Measurements from ENCODE around the gene C10orf67. TPM values are rescaled to one million over a fixed set of nuclear protein-coding genes. Genes with fewer than 3 reads are reported as not detected.

The C10orf67 gene
- total RNA-seq, 1 experiment from 2014 or later = 0.21 TPM

DNA sequence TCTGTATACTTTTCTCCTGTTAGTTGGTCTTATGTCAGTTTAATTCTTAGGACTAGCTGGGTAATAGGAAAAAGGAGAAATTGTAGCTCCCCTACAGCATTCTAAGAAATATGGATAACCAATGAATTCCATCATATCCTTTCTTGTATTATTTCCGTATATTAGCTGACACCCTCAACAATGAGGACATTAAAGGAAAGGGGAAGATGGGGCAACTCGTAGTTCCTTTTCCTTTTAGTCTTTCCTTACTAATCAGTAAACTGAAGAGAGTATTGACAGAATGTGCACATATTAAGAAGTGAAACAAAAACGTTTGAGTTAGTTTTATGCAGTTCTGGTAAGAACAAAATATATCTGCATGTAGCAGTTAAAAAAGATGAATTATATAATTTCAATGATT is 35.1 kb upstream of the C10orf67 start:
- H3K4me3 Mint-ChIP-seq (ENCODE audit: unreplicated experiment) = no peak overlapping the region
- H3K27me3 Mint-ChIP-seq (ENCODE audit: insufficient read depth, unreplicated experiment) = no peaks in the 10 kb centered on the region
- peaks cover 16% of the 10 kb centered on the region for H3K4me1 Mint-ChIP-seq (ENCODE audit: insufficient read depth, unreplicated experiment)
- no peak for DNase-seq (ENCODE audit: unreplicated experiment)
- POLR2A ChIA-PET = interaction anchor here (0.6 to 1.9 kb wide), 3 partner anchors 14 to 1049 kb away, joined by 3 to 7 read pairs (median 4); no protein-coding TSS in a partner anchor
- TF ChIP-seq, protein P1, sequence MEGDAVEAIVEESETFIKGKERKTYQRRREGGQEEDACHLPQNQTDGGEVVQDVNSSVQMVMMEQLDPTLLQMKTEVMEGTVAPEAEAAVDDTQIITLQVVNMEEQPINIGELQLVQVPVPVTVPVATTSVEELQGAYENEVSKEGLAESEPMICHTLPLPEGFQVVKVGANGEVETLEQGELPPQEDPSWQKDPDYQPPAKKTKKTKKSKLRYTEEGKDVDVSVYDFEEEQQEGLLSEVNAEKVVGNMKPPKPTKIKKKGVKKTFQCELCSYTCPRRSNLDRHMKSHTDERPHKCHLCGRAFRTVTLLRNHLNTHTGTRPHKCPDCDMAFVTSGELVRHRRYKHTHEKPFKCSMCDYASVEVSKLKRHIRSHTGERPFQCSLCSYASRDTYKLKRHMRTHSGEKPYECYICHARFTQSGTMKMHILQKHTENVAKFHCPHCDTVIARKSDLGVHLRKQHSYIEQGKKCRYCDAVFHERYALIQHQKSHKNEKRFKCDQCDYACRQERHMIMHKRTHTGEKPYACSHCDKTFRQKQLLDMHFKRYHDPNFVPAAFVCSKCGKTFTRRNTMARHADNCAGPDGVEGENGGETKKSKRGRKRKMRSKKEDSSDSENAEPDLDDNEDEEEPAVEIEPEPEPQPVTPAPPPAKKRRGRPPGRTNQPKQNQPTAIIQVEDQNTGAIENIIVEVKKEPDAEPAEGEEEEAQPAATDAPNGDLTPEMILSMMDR (IDR thresholded peaks at IDR 0.05; ENCODE audit: unreplicated experiment) = no peak
- H3K27ac Mint-ChIP-seq (ENCODE audit: low read depth, unreplicated experiment) = no peak overlapping the region
- no peaks in the 10 kb centered on the region for H3K9me3 Mint-ChIP-seq (ENCODE audit: unreplicated experiment)
- CTCF ChIA-PET = interaction anchor here (0.6 to 2.3 kb wide), 2 partner anchors 65 to 614 kb away, joined by 3 to 11 read pairs; no protein-coding TSS in a partner anchor
- no peaks in the 10 kb centered on the region for H3K36me3 Mint-ChIP-seq (ENCODE audit: insufficient read depth, unreplicated experiment)
- no TSS peak for BruUV-seq (replicated peaks)
- intact Hi-C loops (cut with micrococcal nuclease) = no loop called here

DNA sequence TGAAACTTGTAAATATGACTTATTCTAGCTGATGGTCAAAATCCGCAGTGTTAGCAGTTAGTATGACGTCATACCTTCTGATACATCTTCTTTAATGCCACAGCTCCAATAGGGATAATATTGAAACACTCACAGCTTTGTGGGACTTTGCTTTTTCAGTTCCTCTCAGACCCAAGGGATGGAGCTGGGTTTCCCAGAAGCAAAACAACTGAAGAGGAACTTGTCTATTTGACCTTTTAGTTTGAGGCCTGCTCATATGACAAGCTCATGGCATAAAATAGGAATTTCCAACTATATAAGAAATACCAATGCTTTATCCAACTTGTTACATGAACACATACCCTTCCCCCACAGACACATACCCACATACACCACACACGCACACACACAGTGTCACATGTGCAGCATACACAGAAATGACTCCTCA is 31.6 kb upstream of the C10orf67 start:
- POLR2A ChIA-PET = interaction anchor here (0.7 to 2.8 kb wide), 8 partner anchors 9 to 64 kb away, joined by 3 to 14 read pairs (median 4); partner anchors contain the start of gene OTUD1
- DNase-seq (ENCODE audit: unreplicated experiment) = no peak
- CTCF ChIA-PET = interaction anchor here (0.9 to 1.7 kb wide), 3 partner anchors 14 to 61 kb away, joined by 3 to 4 read pairs (median 3); no protein-coding TSS in a partner anchor
- Mint-ChIP-seq H3K36me3 (ENCODE audit: insufficient read depth, unreplicated experiment) (no peaks in the 10 kb centered on the region), H3K4me3 (ENCODE audit: unreplicated experiment) (no peak overlapping the region), H3K27ac (ENCODE audit: low read depth, unreplicated experiment) (no peak overlapping the region), H3K27me3 (ENCODE audit: insufficient read depth, unreplicated experiment) (no peaks in the 10 kb centered on the region), H3K9me3 (ENCODE audit: unreplicated experiment) (peaks cover 11% of the 10 kb centered on the region), H3K4me1 (ENCODE audit: insufficient read depth, unreplicated experiment) (peaks cover 22% of the 10 kb centered on the region)
- intact Hi-C loops (cut with micrococcal nuclease) = no loop called here
- TF ChIP-seq, protein P1 (IDR thresholded peaks at IDR 0.05; ENCODE audit: unreplicated experiment) = no peak
- BruUV-seq (replicated peaks) = no TSS peak

DNA sequence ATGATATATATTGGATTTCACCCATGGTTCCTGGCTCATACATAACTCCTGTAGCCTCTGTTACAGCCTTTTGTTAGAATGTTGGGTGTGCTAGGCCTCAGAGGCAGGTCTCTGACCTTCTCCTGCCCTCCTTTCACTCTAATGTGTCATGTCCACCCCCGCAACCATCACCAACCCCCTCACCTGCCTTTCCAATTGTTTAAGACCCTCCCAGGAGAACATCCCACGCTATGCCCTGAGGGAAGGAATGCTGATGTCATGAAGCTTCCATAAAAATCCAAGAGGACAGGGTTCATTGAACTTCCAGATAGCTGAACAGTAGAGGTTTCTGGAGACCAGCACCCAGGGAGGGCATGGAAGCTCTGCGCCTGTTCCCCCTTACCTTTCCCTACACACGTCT is 30.8 kb upstream of the C10orf67 start:
- no TSS peak for BruUV-seq (replicated peaks)
- CTCF ChIA-PET = interaction anchor here (0.6 to 1.7 kb wide), 6 partner anchors 9 to 60 kb away, joined by 3 to 4 read pairs (median 3); no protein-coding TSS in a partner anchor
- Mint-ChIP-seq H3K36me3 (ENCODE audit: insufficient read depth, unreplicated experiment) (no peaks in the 10 kb centered on the region), H3K9me3 (ENCODE audit: unreplicated experiment) (peaks cover 11% of the 10 kb centered on the region), H3K27me3 (ENCODE audit: insufficient read depth, unreplicated experiment) (no peaks in the 10 kb centered on the region), H3K4me1 (ENCODE audit: insufficient read depth, unreplicated experiment) (peaks cover 24% of the 10 kb centered on the region), H3K27ac (ENCODE audit: low read depth, unreplicated experiment) (no peak overlapping the region), H3K4me3 (ENCODE audit: unreplicated experiment) (no peak overlapping the region)
- TF ChIP-seq, protein P1 (IDR thresholded peaks at IDR 0.05; ENCODE audit: unreplicated experiment) = no peak
- intact Hi-C loops (cut with micrococcal nuclease) = no loop called here
- POLR2A ChIA-PET = interaction anchor here (0.7 to 2.8 kb wide), 8 partner anchors 10 to 1056 kb away, joined by 3 to 14 read pairs (median 4); partner anchors contain the start of gene OTUD1
- peak; percentile 71 for DNase-seq (ENCODE audit: unreplicated experiment)

DNA sequence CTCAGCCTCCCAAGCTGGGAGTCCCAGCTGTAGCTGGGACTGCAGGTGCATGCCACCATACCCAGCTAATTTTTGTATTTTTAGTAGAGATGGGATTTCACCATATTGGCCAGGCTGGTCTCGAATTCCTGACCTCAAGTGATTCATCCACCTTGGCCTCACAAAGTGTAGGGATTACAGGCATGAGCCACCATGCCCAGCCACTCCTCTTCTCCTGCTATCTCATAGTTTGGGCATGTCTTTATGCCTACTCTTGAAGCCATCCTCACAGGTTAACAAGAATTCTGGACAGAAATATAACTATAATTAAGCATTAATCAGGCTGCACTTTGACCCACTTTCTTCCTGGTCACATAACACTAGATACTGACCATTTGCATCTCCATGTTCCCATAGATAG is 28.6 kb upstream of the C10orf67 start:
- Mint-ChIP-seq H3K36me3 (ENCODE audit: insufficient read depth, unreplicated experiment) (no peaks in the 10 kb centered on the region), H3K4me3 (ENCODE audit: unreplicated experiment) (no peak overlapping the region), H3K4me1 (ENCODE audit: insufficient read depth, unreplicated experiment) (peaks cover 30% of the 10 kb centered on the region), H3K27me3 (ENCODE audit: insufficient read depth, unreplicated experiment) (no peaks in the 10 kb centered on the region), H3K27ac (ENCODE audit: low read depth, unreplicated experiment) (peak overlapping the region; percentile 72), H3K9me3 (ENCODE audit: unreplicated experiment) (peaks cover 11% of the 10 kb centered on the region)
- CTCF ChIA-PET = no interaction called here
- TF ChIP-seq, protein P1 (IDR thresholded peaks at IDR 0.05; ENCODE audit: unreplicated experiment) = no peak
- intact Hi-C loops (cut with micrococcal nuclease) = no loop called here
- DNase-seq (ENCODE audit: unreplicated experiment) = peak; percentile 60
- no TSS peak for BruUV-seq (replicated peaks)
- POLR2A ChIA-PET = interaction anchor here (1.5 kb wide), 1 partner anchor 68 kb away, joined by 4 read pairs; no protein-coding TSS in a partner anchor
